GM19455 (cell line): ENCODE results near the gene SERPINB4.
"Not testable (repeated sequence)": the region's sequence is repeated elsewhere in the genome, so short reads cannot be mapped to it uniquely, and the experiment has no call there.

Source experiments
- ATAC-seq: cut with Tn5 transposase; IDR thresholded peaks from one replicate; pipeline ENCODE4 v1.9.1; 2021; ENCODE audit not compliant: unreplicated experiment

Gene SERPINB4

DNA sequence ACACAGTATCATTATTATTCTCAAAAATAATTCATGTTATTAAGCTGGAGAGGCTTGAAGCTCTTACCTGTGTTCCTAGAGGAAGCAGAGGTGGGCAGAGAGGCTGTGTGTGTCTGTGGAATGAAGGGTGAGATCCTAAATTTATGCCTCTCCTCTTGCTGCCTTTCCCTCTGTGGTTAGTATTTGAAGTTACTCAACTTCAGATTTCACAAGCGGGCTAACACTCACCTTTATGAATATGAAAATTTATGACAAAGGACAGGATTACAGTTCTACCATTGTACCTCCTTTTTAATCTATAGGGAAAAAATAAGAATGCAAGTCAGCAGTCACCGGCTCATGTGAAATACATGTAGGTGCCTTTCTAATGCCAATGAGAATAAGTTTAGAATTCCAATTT is at the start of gene SERPINB4:
TSS of gene SERPINB4 (minus strand) at position 115 of the 400 bp plus-strand sequence. CDS start 679 bp downstream, outside the sequence.
- ATAC-seq: not testable (repeated sequence)

DNA sequence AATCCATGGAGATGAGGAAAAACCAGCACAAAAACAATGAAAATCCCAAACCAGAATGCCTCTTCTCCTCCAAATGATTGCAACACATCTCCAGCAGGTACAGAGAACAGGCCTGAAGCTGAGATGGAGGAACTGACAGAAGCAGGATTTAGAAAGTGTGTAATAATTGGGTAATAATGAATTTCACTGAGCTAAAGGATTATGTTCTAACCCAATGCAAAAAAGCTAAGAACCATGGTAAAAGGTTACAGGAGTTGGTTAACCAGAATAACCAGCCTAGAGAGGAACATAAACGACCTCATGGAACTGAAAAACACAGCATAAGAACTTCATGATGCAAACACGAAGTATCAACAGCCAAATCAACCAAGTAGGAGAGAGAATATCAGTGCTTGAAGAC is 45.0 kb upstream of the SERPINB4 start:
- no peak for ATAC-seq

DNA sequence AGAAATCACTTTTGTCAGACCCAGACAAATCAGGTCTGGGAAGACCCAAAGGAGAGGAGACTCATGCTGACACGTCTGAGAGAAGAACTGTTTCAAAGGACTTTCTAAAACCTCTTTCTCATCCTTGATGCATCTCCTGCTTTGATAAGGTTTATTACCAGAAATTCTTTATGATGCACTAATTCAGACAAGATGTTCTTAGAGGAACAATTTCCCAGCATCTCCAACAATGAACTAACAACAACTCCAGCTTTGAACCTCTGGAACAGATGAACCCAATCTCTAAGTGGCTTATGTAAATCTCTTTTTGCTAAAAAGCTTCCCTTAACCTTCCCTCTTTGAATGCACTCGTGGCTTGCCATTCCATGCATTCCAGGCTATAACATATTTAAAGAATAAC is 42.8 kb upstream of the SERPINB4 start:
- ATAC-seq: no peak

DNA sequence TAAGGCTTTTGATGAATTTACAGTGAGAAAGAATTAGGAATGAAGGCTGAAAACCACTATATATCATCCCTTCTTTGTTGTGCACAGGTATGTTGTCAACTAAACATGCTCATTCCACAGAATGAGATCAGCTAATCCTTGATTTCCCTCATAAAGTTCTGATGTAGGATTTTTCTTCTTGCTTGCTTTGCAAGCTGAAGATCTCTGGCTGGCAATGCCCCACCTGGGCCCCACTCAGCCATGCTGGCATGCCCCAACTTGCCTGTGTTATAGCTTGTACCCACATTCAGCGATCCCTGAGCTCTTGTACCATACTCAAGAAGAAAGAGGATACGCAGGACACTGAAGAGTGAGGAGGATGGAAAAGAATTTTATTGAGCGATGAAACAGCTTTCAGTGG is 40.7 kb upstream of the SERPINB4 start:
- no peak for ATAC-seq

DNA sequence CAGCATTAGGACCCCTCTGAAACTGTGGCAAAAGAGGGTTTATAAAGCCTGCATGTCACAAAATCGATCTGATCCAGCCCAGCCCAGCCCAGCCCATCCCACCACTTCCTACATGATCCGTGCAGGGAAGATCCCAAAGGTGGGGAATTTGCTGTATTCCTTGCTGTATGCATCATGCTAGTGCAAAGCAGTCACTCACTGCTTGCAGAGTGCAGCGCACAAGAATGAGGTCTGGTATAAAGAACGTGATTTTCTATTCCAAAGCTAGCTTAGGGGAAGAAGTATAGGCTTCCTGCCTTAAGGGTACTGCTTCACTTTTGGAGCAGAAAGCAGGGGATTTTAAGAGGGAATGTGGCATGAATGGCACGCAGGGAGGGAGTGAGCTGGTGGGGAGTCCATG is 39.8 kb upstream of the SERPINB4 start:
- no peak for ATAC-seq

DNA sequence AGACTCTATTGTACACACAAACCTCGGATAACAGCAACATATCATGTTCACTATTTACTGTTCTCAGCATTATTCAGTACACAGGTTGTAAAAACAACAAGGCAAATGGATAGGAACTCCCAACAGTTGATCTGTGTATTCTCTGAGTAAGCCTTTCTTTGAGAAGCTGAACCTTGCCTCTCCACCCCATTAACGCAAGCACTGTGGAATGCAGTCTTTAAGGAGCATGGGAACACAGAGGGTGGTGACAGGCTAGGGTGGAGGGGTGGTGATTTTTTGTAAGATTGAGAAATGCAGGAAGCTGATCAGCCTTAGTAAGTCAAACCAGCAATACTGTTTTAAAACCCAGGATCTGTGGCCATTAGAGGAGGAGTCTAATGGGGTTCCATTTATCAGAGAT is 39.1 kb upstream of the SERPINB4 start:
- ATAC-seq: no peak

DNA sequence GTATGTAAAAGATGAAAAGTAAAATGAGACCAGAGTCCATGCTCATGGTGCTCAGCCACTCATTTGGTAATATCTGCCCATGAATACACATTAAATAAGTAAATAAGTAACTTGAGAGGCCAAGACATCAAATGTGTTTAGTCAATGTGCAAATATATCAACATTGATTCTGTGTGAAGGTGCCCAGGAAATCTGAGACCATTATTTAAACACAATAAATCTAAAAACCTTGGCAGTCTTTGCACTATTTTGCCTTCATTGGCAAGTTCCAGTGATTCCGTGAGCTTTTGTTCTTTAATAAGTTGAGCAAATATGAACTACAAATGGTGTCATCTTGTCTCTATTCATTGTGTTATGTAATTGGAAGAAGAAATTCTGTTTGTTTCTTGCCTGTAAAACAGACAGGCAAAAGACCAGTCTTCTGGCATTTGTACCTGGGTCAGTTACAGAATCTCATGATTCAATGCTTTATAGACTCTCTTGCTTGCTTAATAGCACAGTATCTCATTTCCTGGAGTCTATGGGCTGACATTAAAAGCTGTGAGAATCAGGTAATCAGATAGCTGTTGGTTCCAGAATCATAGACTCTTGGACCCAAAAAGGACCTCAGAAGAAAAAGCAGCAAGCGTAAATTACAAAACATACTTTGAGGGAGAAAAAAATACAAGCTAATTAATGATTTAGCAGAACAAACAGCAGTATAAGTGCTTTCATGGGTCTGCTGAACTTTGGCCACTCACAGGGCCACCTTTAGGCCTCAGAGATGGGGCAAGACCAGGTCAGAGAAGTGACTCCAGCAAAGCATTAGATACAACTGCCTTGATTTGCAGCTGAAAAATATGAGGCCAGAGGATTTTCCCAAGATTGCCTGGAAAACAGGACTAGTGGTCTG is 37.6 kb upstream of the SERPINB4 start:
- no peak for ATAC-seq

DNA sequence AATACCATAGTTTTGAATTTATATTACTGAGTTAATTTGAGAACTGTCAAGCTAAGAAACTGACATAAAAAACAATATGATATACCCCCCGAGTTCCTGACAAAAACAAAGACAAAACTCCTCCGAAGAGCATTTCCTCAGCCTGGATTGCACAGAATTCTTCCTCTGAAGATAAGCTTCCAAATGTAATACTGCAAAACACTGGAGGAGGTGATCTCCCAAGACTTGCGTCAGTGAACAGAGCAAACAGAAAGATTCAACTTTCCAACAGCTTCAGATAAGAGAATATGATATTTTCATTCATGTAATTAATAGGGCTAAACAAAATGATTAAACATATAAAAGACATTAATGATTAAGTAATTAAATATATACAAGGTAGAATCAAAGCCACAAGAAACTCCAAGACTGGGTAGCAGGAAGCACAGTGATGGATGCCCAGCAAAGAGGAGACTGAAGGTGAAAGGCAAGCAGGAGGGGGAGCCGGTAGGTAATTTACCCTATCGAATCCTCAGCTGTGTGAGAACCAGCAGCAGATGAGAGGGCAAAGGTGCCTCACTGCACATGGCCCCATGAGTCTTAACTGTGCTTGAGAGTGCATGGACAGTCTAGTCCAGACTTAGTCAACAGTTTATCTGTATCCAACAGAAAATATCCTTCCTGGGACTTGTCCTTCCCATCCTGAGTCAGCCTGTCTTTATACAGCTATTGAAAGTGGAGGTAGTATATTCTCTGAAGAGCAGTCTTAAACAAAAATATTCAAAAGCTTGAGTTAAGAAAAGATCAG is 36.0 kb upstream of the SERPINB4 start:
- ATAC-seq: no peak

DNA sequence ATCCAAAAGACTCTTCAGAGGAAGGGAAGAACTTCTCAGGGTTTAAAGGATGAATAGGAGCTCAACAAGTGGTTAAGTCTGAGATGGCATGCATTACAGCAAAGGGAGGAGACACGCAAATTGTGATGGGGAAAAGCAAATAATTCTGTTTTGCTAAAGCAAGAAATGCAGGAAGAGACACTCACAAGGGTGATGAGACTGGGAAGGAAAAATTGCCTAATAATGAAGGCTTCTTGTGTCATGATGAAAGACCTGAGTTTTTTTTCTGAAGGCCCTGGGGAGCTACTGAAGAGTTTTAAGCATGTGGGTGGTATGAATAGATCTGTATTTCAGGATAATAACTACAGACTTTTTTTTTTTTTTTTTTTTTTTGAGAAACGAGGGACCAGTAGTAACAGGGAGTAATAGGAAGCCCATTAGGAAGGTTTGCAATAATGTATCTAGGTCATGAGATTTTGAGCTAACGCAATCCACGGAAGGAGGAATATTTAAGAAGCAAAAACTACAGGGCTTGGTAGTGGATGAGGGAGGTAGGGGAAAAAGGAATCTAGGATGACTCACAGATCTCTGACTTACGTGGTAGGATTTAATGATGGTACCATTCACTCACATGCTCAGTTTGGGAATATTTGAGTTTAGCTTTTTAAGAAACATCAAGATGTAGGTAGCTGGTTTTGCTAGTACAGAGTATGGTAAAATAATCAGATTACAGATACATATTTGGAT is 33.6 kb upstream of the SERPINB4 start:
- no peak for ATAC-seq

DNA sequence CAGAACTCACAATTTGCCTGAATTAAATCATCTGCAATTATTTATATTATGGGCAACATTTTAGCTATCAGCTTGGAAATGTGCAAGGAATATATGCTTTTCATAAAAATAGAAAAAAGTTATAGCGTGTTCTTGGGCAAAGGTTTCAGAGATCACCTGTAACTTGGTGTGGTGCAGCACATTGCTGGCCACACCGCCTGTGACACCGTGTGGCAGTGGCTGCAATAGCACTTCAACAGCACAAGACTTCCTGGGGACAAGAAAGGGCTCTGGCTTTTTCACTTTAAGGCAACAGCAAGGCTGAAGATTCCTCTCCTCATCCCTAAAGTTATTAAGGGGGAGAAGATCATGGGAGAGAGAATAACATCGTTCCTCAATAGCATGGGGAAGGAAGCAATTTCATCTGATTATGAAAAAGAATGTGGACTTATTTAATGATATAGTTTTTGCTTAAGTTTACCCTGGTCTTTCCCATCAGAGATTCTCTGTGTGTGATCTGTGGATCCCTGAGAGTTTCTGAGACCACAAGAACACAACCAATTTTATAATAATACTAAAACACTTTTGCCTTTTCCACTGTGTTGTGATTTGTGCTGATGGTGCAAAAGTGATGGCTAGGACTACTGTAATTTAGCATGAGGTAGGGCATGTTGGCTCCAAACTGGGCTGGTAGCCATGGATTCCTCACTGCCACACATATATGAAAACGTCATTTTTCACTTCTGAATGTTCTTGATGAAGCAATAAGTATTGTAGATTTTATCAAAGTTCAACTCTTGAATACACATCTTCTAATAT is 32.7 kb upstream of the SERPINB4 start:
- ATAC-seq: no peak

DNA sequence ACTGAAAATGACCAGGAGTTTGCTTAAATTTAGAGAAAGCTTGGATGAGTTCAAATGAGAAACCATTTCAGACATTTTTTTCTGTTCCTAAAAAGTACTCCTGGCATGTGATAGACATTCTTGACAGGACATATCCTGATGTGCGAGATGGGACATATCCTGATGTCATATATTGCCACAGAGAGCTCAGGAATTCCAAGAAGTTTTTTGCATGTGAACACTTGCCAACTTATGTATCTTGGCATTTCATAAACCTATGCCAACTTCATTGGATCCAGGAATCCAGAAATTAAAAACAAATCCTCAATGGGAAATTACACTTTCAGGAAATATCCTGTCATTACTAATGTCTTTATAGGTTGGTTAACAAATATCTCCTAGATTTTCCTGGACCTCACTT is 20.5 kb upstream of the SERPINB4 start:
- no peak for ATAC-seq

DNA sequence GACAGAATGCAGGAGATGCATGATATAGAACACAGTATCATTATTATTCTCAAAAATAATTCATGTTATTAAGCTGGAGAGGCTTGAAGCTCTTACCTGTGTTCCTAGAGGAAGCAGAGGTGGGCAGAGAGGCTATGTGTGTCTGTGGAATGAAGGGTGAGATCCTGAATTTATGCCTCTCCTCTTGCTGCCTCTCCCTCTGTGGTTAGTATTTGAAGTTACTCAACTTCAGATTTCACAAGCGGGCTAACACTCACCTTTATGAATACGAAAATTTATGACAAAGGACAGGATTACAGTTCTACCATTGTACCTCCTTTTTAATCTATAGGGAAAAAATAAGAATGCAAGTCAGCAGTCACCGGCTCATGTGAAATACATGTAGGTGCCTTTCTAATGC is 17.7 kb upstream of the SERPINB4 start, which contains the start of gene SERPINB3:
TSS of gene SERPINB3 (minus strand) at position 144 of the 400 bp plus-strand sequence. CDS start 677 bp downstream, outside the sequence.
- not testable (repeated sequence) for ATAC-seq

DNA sequence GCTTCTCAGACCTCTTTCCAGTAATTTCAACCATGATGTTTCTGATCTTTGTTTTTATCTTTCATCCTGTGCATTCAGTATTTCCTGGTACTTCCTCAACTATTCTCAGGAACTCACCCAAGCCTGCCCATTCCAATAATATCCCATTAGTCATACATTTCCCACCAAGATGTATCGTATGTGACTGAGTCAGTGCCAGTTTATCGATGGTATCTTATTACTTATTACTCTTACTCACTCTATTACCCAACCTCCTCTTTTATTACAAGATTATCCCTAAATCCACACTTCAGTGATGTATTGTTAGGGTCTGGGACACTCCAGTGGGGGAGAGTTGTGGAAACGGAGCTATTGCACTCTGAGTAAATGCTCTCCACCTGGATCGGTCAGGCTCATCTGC is 14.9 kb upstream of the SERPINB4 start:
- ATAC-seq: not testable (repeated sequence)

DNA sequence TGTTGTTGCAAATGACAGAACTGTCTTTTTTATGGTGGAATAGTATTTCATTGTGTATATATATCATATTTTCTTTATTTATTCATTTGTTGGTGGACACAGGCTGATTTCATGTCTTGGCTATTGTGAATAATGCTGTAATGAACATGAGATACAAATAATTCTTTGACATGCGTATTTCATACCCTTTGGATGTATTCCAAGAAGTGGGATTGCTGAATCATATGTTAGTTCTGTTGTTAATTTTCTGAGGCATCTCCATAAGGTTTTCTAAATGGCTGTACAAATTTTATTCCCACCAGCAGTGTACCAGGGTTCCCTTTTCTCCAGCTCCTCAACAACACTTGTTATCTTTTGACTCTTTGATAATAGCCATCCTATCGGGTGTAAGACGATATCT is 6.2 kb upstream of the SERPINB4 start:
- ATAC-seq: not testable (repeated sequence)

DNA sequence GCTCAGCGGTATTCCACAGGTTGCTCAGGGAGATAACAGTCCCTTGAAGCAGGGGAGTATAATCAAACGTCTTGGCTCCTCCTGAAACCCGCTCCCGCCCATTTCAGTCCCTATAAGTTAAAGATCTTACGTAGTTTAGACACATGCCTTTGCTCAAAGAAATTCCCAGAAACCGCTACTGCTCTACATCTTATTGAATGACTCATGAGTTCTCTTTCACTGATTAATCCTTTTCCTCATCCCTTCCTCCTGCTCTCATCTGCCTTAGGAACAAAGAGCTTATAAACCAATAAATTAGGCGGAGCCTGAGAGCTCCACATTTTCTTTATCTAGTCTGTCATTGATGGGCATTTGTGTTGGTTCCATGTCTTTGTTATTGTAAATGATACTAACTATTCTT is 4.2 kb upstream of the SERPINB4 start:
- no peak for ATAC-seq

DNA sequence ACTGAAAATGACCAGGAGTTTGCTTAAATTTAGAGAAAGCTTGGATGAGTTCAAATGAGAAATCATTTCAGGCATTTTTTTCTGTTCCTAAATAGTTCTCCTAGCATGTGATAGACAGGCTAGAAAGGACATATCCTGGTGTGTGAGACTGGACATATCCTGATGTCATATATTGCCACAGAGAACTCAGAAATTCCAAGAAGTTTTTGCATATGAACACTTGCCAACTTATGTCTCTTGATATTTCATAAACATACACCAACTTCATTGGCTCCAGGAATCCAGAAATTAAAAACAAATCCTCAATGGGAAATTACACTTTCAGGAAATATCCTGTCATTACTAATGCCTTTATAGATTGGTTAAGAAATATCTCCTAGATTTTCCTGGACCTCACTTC is 2.9 kb upstream of the SERPINB4 start:
- no peak for ATAC-seq

DNA sequence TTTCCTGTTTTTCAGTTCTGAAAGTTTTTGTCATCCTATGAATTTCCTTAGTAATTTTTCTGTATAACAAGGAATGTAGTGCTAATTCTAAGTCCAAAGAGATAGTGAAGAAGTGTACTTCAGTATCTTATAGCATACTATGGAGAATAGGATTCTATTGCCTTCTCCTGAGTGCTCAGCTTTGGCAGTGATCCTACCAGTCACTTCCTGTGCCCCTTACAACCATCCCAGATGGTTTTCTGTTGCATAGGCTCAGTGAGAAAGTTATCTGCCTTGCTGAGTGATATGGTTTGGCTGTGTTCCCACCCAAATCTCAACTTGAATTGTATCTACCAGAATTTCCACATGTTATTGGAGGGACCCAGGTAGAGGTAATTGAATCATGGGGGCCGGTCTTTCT is 638 bp upstream of the SERPINB4 start:
- ATAC-seq: not testable (repeated sequence)

DNA sequence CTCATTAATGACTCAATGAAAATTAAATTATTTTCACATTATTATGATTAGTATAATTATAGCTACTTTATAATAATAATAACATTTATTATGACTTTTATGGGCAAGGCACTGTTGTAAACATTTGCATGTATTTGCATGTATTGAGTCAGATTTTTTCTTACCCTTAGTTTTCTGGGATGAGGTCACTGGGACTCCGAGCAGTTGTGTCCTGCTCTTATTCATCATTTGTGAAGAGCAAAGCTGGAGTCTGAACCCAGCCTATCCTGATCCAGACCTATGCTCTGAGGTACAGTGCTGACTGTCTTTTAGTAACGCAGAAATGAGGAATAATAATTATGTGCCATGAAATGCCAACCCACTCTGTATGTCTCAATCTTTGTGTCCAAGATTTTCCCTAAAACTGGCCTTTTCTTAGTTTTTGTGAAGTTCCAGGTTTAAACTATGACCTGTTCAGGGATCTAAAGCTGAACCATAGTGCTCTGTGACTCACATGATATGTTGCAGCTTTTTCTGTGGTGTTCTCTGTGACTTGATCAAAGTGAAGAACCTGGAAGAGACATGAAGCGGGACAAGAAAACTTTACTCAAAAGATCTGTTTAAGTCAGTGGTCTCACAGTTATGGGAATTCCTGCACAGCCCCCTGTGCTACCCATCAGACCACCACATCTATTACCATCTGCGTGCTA is 1.2 kb downstream of the SERPINB4 start:
- ATAC-seq: not testable (repeated sequence)

DNA sequence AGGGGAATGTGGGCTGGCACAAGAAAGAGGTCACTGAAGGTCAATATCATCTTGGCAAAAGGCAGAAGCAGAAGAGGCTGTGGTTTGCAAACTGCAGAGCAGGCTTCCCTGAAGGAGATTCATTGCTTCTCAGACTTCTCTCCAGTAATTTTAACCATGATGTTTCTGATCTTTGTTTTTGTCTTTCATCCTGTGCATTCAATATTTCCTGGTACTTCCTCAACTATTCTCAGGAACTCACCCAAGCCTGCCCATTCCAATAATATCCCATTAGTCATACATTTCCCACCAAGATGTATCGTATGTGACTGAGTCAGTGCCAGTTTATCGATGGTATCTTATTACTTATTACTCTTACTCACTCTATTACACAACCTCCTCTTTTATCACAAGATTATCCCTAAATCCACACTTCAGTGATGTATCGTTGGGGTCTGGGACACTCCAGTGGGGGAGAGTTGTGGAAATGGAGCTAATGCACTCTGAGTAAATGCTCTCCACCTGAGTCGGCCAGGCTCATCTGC is 2.8 kb downstream of the SERPINB4 start:
- ATAC-seq: not testable (repeated sequence)

DNA sequence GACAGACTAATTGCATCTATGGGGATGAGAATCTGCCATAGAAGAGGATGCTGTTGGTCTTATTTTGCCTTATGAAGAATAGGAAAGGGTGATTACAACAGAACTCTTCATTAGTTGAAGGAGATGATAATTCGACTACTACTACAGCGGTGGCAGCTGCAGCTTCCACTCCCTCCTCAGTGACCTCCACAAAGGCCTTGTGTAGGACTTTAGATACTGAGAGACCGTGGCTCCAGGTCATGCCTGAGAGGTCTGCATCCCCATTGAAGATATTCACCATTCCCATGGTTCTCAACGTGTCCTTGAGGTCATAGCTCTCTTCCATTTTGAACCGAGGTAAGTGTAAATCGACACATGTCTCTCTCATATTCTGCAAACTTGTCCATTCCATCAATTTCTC is 6.4 kb downstream of the SERPINB4 start:
- no peak for ATAC-seq
